ENCODE results near the gene TCF7L2.

TCF7L2 gene

GRCh38 chr10:112952282-112953173, 2.5 kb downstream of the TCF7L2 start:
- Histone ChIP-seq H3K36me3 (replicated peaks) (no peaks in the 10 kb centered on the region), H3K27me3 (ENCODE audit: low read depth) (no peaks in the 10 kb centered on the region), H3K9me3 (no peaks in the 10 kb centered on the region), H3K4me3 (peak overlapping the region; percentile 62), H3K4me1 (peaks cover 35% of the 10 kb centered on the region)
- DNase-seq (ENCODE audit: low spot score in 2 of 2) = peak in 1 of 2 experiments; percentile 53
- in situ Hi-C loops (cut with MboI; ENCODE audit: low sequenced_read_pairs) = no loop called here

GRCh38 chr10:112953174-112954159, 3.4 kb downstream of the TCF7L2 start:
- Histone ChIP-seq H3K9me3 (no peaks in the 10 kb centered on the region), H3K4me1 (peaks cover 38% of the 10 kb centered on the region), H3K27me3 (ENCODE audit: low read depth) (no peaks in the 10 kb centered on the region), H3K36me3 (replicated peaks) (no peaks in the 10 kb centered on the region), H3K4me3 (peak overlapping the region; percentile 62)
- in situ Hi-C loops (cut with MboI; ENCODE audit: low sequenced_read_pairs) = no loop called here
- DNase-seq (ENCODE audit: low spot score in 2 of 2) = peak in 1 of 2 experiments; percentile 55

DNA sequence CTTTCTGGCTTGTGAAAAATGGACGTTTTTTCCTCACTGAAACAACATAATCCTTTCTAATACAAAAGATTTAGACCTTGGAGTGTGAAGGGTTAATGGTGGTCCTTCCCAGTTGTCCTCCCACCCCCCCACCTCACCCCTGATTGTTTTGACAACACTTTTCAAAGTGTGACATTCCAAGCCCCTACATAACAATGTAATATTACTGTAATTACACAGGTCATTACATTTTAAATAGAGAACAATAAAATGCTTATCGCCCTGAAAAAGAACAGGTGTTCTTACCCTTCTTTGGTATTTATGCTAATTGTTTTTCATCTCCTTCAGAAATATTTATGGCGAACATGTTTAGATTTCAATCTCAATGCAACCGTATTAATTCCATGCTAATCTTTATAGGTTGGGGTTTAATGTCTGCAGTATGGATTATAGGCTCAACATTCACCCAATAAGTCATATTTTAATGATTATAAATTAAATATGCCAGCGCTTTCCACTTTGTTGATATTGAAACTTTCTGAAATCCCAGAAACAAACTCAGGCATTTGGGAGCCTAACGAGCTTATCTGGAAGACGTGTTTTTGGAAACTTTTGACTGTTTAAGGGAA, 5.0 kb downstream of the TCF7L2 start:
- peak overlapping the region; percentile 62 for H3K4me3 ChIP-seq
- in situ Hi-C loops (cut with MboI; ENCODE audit: low sequenced_read_pairs) = no loop called here
- H3K4me1 ChIP-seq = peaks cover 49% of the 10 kb centered on the region
- H3K27me3 ChIP-seq (ENCODE audit: low read depth) = no peaks in the 10 kb centered on the region
- no peaks in the 10 kb centered on the region for H3K9me3 ChIP-seq
- peak; percentile 76 to 91 for DNase-seq (ENCODE audit: low spot score in 2 of 2)
- H3K36me3 ChIP-seq (replicated peaks) = no peaks in the 10 kb centered on the region

DNA sequence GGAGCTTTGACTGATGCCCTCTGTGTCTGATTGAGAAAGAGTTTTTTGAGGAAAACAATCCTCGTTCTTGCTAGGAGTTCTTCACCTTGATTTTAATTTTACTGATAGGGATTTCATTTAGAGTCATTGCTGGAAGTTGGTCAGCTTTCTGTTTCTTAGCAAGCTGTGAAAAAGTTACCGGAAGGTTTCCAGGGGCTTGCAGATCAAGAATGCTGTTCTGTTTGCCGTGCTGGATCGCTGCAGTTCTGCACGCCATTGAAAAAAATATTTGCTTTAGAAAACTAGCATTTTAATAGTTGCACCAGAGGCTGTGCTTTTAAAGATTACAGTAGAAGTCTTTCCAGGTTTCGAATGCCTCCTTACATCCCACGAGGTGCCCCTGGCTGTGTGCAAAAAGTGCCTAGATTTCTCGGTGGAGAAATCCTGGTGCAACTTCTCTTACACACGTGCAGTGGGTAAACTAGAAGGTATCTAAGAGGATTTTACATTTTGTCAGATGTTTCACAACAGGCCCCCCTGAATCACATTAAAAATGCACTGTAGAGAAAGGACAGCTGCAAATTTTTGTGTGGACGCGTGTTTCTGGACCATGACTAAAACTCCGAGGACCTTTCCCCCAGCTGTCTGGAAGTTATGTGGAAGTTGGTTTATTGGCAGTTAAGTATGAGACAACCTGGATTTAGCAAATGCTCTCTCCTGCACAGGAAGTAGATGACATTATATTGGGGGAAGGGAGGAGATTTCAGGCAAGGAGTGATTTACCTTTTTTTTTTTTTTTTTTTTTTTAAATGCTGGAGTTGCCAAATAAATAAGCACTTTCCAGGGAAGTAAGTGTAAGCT, 5.8 kb downstream of the TCF7L2 start:
- Histone ChIP-seq H3K36me3 (replicated peaks) (no peaks in the 10 kb centered on the region), H3K9me3 (no peaks in the 10 kb centered on the region), H3K27me3 (ENCODE audit: low read depth) (no peaks in the 10 kb centered on the region), H3K4me3 (peak overlapping the region; percentile 8), H3K4me1 (peaks cover 49% of the 10 kb centered on the region)
- in situ Hi-C loops (cut with MboI; ENCODE audit: low sequenced_read_pairs) = no loop called here
- no peak for DNase-seq (ENCODE audit: low spot score in 2 of 2)

- Histone ChIP-seq H3K27me3 (ENCODE audit: low read depth) (no peaks in the 10 kb centered on the region), H3K4me3 (no peak overlapping the region), H3K9me3 (no peaks in the 10 kb centered on the region), H3K4me1 (peaks cover 49% of the 10 kb centered on the region), H3K36me3 (replicated peaks) (no peaks in the 10 kb centered on the region)
- in situ Hi-C loops (cut with MboI; ENCODE audit: low sequenced_read_pairs) = no loop called here
- peak; percentile 80 to 93 for DNase-seq (ENCODE audit: low spot score in 2 of 2)
Measured at GRCh38 chr10:112956631-112957350, 6.7 kb downstream of the TCF7L2 start.

GRCh38 chr10:112957640-112958092, 7.6 kb downstream of the TCF7L2 start:
- peaks cover 49% of the 10 kb centered on the region for H3K4me1 ChIP-seq
- H3K27me3 ChIP-seq (ENCODE audit: low read depth) = no peaks in the 10 kb centered on the region
- no peak for DNase-seq (ENCODE audit: low spot score in 2 of 2)
- H3K4me3 ChIP-seq = no peak overlapping the region
- H3K36me3 ChIP-seq (replicated peaks) = no peaks in the 10 kb centered on the region
- in situ Hi-C loops (cut with MboI; ENCODE audit: low sequenced_read_pairs) = no loop called here
- H3K9me3 ChIP-seq = no peaks in the 10 kb centered on the region

DNA sequence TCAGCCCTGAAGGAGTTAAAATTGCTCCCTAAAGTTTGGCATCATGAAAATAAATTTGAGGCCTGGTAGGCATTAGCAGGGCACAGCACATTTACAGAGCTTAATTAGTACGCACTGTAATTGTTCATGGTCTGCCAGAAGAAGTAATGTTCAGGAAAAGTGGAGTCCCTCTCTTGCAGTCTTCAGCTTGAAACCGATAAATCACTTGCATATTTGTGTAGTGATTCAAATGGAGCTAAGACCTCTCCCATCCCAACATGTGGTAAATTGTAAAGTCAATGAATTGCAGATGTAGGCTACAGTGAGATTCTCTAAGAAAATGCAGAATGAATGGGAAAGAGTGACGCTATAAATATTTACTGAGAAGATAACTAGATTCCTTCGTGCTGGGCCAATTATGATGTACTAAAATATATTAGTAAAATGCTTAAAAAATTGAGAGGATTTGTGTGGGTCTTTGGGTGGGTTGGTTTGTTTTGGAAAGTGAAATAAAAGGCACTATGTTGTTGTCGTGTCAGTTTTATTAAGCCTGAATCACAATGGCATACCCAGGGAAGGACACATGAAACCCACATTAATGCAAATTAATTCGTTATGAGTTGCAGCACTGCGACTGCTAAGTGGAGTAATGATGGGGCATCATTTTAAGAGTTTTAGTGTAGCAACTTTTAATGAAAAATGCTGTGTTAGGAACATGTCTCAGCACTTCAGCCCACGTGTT, 8.4 kb downstream of the TCF7L2 start:
- DNase-seq (ENCODE audit: low spot score in 2 of 2) = peak in 1 of 2 experiments; percentile 67
- Histone ChIP-seq H3K36me3 (replicated peaks) (no peaks in the 10 kb centered on the region), H3K4me3 (no peak overlapping the region), H3K4me1 (peaks cover 49% of the 10 kb centered on the region), H3K27me3 (ENCODE audit: low read depth) (no peaks in the 10 kb centered on the region), H3K9me3 (no peaks in the 10 kb centered on the region)
- in situ Hi-C loops (cut with MboI; ENCODE audit: low sequenced_read_pairs) = no loop called here

DNA sequence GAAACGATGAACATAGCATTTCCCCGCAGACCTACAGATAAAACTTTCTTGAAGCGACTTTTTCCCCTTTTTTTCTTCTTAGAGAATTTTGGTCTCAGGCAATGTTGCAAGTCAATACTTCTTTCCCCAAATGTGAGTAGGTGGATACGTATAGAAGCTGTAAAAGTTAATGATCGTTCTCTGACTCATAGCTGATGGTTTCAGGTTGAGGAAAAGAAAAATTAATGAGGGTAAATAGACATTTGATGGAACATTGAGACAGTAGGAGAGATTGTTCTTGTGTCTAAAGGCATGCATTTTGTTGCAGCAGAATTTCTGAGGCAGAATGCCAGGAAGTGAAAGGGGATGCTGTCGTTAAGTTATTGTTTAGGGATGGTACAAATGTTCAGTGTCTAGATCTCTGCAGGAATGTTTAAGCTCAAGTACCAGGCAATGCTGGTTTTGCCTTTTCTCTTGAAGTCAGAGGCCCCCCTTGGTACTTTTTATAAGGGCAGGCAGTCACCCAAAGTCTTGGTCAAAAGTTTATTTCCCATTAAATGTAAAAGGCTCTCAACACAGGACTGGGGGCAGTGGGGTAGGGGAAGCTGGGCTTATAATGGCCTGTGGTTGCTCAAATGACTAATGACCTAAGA, 9.3 kb downstream of the TCF7L2 start:
- DNase-seq (ENCODE audit: low spot score in 2 of 2) = peak in 1 of 2 experiments; percentile 34
- no peaks in the 10 kb centered on the region for H3K27me3 ChIP-seq (ENCODE audit: low read depth)
- no peaks in the 10 kb centered on the region for H3K9me3 ChIP-seq
- peaks cover 49% of the 10 kb centered on the region for H3K4me1 ChIP-seq
- no peak overlapping the region for H3K4me3 ChIP-seq
- no peaks in the 10 kb centered on the region for H3K36me3 ChIP-seq (replicated peaks)
- in situ Hi-C loops (cut with MboI; ENCODE audit: low sequenced_read_pairs) = no loop called here

- peaks cover 1% of the 10 kb centered on the region; the same call in 1 of the 2 replicates for H3K36me3 ChIP-seq (replicated peaks)
- no peak for DNase-seq (ENCODE audit: low spot score in 2 of 2)
- peaks cover 44% of the 10 kb centered on the region for H3K4me1 ChIP-seq
- H3K9me3 ChIP-seq = no peaks in the 10 kb centered on the region
- in situ Hi-C loops (cut with MboI; ENCODE audit: low sequenced_read_pairs) = no loop called here
- H3K4me3 ChIP-seq = no peak overlapping the region
- H3K27me3 ChIP-seq (ENCODE audit: low read depth) = no peaks in the 10 kb centered on the region
Measured at GRCh38 chr10:112960151-112960681, 10.2 kb downstream of the TCF7L2 start.

- no peak overlapping the region for H3K4me3 ChIP-seq
Measured at GRCh38 chr10:112961609-112962008, 11.6 kb downstream of the TCF7L2 start.

GRCh38 chr10:112962343-112962742, 12.3 kb downstream of the TCF7L2 start:
- H3K4me1 ChIP-seq = peaks cover 31% of the 10 kb centered on the region
- H3K36me3 ChIP-seq (replicated peaks) = peaks cover 3% of the 10 kb centered on the region; the same call in 1 of the 2 replicates
- H3K27me3 ChIP-seq (ENCODE audit: low read depth) = no peaks in the 10 kb centered on the region
- DNase-seq (ENCODE audit: low spot score in 2 of 2) = no peak
- no peaks in the 10 kb centered on the region for H3K9me3 ChIP-seq
- no peak overlapping the region for H3K4me3 ChIP-seq
- in situ Hi-C loops (cut with MboI; ENCODE audit: low sequenced_read_pairs) = no loop called here

More at GRCh38 chr10:112961609-112962008, 11.6 kb downstream of the TCF7L2 start:
- H3K36me3 ChIP-seq (replicated peaks) = peaks cover 3% of the 10 kb centered on the region; the same call in 1 of the 2 replicates
- DNase-seq (ENCODE audit: low spot score in 2 of 2) = no peak
- H3K27me3 ChIP-seq (ENCODE audit: low read depth) = no peaks in the 10 kb centered on the region
- peaks cover 35% of the 10 kb centered on the region for H3K4me1 ChIP-seq
- in situ Hi-C loops (cut with MboI; ENCODE audit: low sequenced_read_pairs) = no loop called here
- no peaks in the 10 kb centered on the region for H3K9me3 ChIP-seq

All from HAP-1 (cell line).